NCI-H187 (cell line): ENCODE measurements around the gene MAP3K13.
"Not testable (repeated sequence)": the region's sequence is repeated elsewhere in the genome, so short reads cannot be mapped to it uniquely, and the experiment has no call there.

Source experiments
- DNase-seq, 2 experiments: peaks; one replicate each; lab custom pipeline; 2025; lab: John Stamatoyannopoulos, UW

MAP3K13 gene

DNA sequence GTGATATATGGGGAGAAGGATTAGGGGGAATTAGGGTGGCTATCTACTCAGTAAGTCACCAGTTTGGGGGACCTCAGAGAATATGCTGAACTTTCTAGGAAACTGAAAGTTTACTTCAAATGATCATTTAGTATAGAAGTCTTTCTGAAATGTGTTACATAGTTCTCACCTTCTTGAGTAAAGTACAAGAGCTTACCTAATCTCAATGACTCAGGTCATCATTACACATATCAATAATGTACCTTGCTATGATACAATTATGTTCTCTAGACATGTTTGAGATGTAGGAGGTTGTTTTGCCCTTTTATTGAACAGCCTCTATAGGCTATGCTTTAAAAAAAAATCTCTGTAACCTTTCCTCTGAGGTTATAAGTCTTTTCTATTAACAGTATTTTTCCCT lies 85.2 kb downstream of the MAP3K13 start:
- no peak for DNase-seq

DNA sequence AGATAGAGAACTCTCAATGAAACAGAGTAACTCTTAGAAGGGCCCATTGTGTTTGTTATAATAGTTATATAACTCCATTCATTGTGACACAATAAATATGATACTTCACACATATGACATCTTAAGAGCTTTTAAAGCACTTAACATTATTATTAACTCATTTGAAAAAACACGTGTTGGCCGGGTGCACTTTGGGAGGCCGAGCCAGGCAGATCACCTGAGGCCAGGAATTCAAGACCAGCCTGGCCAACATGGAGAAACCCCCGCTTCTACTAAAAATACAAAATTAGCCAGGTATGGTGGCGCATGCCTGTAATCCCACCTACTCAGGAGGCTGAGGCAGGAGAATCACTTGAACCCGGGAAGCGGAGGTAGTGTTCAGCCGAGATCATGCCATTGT lies 88.5 kb downstream of the MAP3K13 start:
- not testable (repeated sequence) for DNase-seq

DNA sequence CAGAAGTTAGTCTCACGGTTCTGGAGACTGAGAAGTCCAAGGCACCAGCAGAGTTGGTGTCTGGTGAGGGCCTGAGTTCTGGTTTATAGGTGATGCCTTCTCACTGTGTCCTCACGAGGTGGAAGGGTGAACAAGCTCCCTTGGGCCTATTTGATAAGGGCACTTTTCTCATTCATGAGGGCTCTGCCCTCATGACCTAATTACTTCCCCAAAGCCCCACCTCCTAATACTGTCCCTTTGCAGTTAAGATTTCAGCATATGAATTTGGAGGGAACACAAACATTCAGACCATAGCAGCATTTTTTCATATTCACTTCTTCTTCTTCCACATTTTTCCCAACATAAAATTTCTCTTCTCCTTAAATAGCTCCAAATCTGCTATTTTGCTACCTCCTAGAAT lies 94.4 kb downstream of the MAP3K13 start:
- DNase-seq: no peak

DNA sequence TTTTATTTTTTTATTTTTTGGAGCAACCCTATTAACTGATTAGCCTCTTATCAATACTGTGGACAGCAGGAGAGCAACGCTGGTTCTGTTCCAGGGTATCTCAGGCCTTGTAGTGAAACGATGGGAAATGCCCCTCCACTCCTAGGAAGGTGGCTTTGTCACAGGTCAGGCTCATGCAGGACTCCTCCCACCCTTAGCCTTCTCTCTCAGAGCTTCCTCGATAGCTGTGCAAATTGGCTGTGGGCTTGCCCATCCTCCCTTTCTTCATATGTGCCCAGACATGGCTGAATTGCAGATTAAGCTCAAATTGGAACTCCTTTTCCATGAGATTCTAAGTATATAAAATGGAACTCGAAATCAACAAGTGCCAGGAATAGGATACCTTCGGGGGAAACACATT lies 97.4 kb downstream of the MAP3K13 start:
- DNase-seq: no peak

DNA sequence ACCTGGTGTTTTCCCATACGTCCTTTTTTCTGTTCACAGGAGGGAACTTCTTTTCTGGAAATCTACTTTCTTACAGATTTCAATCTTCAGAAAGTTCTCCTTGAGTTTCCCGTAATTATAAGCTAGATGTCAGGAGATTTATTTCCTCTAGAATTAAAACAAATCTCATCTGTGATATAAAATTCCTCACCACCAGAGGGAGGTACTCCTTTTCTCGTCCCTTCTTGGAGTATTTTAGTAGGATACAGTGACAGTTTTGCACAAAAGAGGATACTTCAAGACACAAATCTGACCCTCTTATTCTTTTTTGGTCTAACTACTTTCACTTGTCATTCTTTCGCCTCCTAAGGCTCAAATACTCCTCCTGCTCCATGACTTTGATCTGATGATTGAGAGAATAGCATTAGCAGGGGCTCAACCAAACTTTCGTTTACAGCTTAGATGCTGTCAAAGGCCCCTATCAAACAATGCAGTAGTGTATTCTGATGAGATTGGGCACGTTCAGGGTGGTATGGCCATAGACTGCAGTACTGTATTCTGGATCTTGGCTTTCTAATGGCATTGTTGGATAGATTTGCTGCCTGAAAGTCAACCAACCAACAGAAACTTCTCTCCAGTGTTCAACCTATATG lies 97.9 kb downstream of the MAP3K13 start:
- DNase-seq: no peak

DNA sequence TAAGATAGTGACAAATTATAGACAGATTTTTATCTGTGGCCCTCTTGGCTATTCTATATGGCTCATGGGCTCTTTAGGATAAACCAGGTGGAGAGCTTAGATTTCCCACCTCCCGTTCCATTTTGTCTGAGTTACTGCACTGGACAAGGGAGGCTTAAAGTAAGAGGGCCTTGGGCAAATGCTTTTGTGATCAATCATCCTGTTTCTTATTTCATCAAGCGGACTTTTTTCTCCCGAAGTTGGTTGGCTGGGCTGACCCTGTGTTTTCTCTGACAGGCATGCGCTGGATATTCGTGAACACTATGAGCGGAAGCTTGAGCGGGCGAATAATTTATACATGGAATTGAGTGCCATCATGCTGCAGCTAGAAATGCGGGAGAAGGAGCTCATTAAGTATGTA lies 102.5 kb downstream of the MAP3K13 start:
- no peak for DNase-seq

DNA sequence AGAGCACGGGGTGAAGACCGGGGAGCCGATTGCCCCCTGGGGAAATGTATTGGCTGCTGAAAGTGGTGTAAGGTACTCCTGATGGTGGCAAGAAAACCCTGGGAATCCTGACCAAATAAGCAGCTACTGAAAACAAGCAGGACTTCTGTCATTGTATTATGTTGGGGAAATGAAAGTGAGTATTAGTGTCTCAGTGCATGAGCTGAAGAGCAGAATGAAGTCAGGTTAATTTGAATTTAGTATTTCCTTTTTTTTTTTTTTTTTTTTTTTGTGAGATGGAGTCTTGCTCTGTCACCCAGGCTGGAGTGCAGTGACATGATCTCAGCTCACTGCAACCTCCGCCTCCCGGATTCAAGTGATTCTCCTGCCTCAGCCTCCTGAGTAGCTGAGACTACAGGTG lies 103.2 kb downstream of the MAP3K13 start:
- not testable (repeated sequence) for DNase-seq

DNA sequence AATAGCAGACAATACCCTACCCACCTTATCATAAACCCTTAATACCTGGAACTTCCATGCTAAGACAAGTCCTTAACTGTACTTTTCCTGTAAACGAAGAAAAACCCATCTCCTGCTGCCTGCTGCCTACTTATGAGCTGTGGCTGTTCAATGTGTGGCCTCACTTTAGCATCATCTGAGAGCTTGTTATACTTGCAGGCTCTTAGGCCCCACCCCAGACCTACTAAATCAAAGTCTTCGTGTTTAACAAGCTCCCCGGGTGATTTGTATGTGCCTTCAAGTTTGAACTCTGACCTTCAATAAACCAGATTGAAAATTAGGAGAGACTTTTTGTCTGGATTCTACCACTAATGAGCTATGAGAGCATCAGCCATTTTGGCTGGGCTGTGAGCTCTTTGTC lies 106.6 kb downstream of the MAP3K13 start:
- DNase-seq: no peak

DNA sequence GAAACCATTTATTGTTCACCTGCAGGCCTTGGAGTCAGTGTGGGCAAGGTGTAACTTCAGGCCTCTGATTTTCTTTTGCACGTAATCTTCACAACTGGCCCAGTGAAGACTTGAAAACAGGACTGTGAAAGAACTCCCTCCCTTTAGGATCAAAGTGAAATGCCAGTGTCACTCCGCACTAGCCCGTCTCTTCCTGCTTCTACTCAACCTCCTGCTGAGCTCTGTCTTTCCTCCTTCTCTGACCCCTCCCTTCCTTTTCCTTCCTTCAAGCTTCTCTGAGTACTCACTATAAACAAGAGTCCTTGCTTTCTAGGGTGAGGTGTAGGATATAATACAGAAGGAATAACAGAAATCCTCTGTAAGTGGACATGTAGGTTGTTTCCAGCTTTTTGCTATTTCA lies 107.4 kb downstream of the MAP3K13 start:
- DNase-seq: no peak

DNA sequence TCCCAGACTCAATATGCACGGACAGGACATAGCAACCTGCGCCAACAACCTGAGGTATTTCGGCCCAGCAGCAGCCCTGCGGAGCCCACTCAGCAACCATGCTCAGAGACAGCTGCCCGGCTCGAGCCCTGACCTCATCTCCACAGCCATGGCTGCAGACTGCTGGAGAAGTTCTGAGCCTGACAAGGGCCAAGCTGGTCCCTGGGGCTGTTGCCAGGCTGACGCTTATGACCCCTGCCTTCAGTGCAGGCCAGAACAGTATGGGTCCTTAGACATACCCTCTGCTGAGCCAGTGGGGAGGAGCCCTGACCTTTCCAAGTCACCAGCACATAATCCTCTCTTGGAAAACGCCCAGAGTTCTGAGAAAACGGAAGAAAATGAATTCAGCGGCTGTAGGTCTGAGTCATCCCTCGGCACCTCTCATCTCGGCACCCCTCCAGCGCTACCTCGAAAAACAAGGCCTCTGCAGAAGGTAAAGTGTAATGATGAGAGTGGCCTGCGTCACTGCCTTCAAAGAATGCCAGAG lies 110.4 kb downstream of the MAP3K13 start:
- no peak for DNase-seq

DNA sequence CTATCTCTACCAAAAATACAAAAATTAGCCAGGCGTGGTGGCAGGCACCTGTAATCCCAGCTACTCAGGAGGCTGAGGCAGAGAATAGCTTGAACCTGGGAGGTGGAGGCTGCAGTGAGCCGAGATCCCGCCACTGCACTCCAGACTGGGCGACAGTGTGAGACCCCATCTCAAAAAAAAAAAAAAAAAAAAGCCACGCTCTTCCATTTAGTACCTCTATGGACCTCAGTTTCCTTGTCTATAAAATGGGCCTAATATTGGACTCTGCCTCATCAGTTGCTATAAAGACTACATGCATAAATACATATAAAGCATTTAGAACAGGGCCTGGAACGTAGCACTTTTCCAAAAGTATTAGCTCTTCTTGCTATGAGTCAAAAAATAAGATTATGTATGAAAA lies 112.0 kb downstream of the MAP3K13 start:
- not testable (repeated sequence) for DNase-seq

DNA sequence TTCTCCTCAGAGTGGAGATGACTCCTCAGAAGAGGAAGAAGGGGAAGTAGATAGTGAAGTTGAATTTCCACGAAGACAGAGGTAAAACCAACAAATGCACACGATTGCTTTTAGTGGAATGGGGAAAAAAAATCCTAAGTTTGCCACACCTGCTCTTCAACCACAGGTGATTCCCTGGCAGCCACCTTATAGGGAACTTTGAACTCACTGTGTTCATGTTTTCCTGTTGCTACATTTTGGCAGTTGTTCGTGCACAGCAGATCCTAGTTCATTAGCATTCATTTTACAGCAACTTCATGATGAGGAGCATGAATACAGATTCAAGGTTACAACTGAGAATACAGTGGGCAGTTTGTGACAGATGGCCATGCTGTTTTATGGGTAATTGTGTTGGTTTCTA lies 114.4 kb downstream of the MAP3K13 start:
- no peak for DNase-seq

DNA sequence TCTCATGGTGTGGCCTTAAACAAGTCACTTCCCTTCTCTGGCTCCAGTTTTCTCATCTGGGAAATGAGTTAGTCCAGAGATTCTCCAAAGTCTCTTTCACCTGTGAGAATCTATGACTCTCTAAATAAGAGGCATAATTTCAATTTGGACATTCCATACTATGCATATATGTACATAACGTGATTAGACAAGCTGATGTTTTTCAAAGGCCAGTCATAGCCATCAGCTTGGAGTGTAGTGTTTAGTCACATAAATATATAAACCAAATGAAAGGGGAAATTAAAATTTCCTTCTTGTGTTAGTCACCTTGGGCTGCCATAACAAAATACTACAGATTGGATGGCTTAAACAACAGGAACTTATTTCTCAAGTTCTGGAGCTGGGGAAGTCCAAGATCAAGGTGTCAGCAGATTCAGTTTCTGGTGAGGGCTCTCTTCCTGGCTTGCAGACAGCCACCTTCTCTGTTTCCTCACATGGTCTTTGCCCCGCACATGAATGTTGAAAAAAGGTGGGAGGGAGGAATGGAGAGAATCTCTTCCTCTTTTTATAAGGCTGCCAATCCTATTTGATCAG lies 116.5 kb downstream of the MAP3K13 start:
- no peak for DNase-seq

DNA sequence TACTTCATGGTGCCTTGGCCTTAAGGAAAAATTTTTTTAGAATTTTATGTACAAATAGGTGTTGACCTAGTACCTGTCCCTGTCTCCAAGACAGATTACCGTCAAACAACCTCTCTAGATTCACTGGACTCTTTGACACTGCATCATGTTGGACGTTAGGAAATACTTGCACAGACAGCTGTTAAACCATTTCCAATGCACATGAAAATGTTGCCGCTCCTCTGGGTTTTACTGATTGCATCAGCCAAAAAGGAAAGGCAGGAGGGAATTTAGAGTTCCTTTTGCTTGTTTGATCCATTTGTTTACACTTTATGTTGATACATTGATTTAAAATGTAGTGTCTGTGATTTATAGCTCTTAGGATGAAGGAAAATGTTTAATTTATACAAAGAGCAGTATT lies 121.4 kb downstream of the MAP3K13 start:
- DNase-seq: no peak

DNA sequence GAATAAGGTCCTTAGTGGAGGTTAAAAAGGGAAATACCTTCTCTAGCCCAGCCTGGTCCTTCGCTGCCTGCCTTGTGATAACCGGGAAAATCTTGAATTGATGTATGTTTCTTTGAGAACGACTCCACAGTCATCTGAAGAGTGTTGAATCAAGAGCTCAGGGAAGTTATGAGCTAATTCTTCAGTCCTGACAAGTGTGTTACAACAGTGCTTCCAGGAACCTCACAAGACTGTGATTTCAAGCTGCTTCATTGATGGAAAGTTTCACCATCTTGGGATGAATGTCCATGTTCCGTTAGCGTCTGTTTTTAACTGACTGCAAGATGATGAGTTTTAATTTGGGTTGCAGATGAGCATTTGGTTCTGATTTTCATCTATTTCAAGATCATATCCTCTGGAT lies 123.5 kb downstream of the MAP3K13 start:
- no peak for DNase-seq

DNA sequence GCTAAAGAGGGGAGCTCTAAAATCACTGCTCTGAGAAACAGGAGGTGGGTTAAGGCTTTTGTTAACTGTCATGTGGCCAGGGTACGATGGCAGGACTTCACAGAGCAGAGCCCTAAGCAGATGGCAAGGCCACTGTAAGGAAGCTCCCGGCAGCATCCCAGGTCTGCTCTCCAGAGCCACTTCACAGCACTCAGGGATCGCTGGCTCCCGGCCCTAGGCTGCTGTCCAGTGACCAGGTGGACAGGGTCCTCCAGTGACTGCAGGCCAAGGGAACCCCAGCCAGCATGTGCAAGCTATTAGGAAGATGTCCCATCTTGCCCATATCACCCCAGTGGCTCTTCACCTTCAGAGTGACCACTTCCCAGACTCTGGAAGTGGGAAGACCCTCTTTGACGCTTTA lies 125.5 kb downstream of the MAP3K13 start:
- DNase-seq: no peak

DNA sequence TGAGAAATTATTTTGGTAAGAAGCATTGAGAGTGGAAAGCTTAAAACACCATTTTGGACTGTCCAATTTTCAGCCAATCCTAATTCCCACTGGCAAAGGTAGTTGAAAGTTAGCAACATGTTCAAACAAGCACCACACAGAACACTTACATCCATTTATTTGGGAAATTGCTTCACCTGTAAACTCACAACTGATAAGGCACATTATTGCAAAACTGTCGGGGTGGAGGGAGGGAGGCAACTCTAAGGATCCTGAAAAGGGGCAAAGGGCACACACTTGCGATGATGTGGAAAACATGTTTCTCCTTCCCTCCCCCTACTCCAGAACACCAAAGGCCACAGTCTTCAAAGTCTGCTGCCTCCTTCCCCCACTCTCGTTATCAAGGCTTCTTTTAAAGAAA lies 126.5 kb downstream of the MAP3K13 start:
- DNase-seq: no peak

DNA sequence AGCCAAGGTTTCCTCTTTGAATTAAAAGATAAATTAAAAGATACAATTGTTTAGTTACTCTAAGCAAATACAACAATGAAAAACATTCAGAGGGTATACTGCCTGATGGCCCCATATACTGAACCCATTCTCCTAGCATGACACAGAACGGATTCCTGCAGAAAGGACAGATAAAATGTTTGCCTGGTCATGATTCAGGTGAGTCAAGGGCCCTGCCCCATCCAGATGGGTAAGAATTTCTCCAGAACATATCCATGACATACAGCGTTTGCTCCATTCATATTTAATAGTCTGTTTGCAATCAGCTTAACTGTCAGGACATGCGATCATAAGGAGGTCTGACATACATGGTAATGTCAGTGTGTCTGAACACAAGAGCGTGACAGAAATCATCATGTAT lies 127.3 kb downstream of the MAP3K13 start:
- no peak for DNase-seq

DNA sequence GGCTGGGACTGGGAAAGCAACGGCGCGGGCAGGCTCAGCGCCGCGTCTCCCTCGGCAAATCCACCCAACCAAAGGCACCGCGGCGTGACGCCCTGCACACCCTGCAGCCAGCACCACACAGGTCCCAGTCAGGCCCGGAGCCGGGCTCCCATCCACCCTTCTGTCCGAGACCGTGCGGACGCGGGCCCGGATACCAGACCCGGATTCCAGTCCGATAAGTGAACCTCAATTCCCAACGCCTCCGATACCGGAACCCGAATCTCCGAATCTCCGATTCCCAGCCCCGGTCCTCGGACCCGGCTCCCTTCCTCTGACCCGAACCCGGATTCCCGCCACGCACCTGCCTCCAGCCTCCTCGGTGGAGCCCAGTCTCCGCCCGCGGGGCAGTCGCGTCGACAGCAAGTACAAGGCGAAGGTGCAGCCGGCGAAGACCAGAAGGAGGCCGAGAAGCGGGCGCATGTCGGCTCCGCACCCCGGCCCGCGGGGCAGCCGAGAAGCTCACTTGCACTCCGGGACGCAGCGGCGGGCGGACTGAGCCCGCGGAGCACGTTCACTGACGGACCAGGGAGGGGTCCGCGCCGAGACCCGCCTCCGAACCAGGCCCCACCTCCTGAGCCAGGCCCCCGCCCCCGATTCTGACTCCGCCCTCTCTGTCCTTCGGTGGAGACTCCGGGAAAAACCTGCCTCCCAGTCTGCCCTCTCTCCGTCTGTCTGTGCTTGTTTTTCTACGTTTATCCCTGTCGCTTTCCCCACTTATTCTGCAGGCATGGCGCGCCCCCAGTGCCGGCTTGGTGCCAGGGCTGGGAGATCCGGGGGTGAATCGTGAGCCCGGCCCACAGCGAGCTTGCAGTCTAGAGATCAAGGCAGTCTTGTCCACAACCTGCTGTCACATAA lies 135.8 kb downstream of the MAP3K13 start, which contains the start of gene TMEM41A:
TSS of gene TMEM41A (minus strand) at position 533 of the 894 bp plus-strand sequence. CDS start at position 459, 74 bp downstream.
- peak; percentile 77 to 83 for DNase-seq

DNA sequence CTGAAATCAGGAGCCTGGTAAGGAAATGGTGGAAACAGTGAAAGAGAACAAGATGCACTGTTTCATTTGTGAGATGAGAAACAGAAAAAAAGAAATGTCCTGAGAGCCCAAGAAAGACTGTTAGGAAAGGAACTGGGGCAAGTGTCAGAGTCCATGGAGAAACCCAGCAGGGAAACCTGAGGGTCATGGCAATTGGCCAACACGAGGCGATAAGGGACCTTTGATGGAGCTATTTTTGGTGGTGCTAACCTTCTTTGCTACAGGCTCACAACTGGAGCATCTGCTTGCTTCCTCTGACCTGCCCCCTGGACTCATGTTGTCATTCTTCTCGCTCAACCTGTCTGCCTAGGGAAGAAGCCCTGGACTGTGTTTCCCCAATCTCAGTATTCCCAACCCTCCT lies 140.1 kb downstream of the MAP3K13 start:
- DNase-seq: no peak

DNA sequence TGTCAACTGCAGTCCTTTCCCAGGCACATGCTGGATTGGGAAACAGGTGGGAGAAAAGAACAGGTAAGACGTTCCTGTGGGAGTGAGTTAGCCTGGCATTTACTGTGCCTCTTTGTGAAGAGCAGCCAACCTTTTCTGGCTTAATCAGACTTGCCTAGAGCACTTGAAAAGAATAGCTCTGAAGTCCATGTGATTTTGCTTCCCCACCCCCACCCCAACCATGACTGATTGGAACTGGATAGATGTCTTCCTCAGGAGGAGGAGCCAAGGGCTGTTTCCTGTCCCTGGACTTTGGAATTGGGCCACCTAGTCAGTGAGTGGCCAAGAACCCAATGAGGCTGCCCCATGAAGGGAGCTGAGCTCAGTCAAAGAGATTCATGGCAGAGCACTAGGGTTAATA lies 140.6 kb downstream of the MAP3K13 start:
- DNase-seq: no peak

DNA sequence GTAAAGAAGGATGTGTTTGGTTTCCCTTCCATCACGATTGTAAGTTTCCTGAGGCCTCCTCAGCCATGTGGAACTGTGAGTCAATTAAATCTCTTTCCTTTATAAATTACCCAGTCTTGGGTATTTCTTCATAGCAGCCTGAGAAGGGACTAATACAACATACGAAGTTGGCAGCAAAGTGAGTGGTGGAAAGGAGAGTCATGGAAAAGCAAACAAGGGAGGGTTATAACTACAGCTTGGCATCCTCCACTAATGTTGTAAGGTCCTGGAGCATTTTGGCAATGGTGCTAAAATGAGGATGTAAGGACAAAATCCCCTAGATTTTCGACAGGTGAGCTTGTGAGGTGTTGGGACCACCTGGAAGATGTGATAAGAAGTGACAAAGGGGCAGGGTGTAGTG lies 141.7 kb downstream of the MAP3K13 start:
- DNase-seq: no peak

DNA sequence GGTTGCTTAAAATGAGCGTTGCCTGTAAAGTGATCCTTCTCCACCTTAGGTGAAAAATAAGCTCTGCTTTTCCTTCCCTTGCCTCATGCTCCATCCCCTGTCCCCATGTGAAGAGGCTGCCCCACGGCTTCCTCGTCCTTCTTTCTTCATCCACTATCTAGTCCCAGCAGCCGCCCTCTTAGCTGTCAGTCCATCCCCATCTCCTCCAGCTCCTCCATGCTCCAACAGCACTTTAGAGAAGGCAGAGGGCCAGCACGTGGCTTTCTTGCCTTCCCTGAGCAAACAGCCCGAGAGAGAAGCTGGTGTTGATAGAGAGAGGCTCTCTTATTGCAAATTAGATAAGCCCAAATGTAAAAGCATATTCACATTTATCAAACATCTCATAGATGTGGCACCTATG lies 144.9 kb downstream of the MAP3K13 start:
- DNase-seq: no peak
